Measurements from ENCODE around the gene TBC1D4.
"Not testable (repeated sequence)": the region's sequence is repeated elsewhere in the genome, so short reads cannot be mapped to it uniquely, and the experiment has no call there.

- TF ChIP-seq JUND (IDR thresholded peaks at IDR 0.05; ENCODE audit: low read depth, low read length); YY1 (IDR thresholded peaks at IDR 0.05; ENCODE audit: low read depth, low read length); CTCF (IDR thresholded peaks at IDR 0.05 in 2 of 3, conservative IDR thresholded peaks at IDR 0.05 in 1 of 3; ENCODE audit: control insufficient read depth in 2 of 3, extremely low read depth in 1 of 3, insufficient read depth in 1 of 3, low read depth in 3 of 3, low read length in 3 of 3); EZH2 (IDR thresholded peaks at IDR 0.05; ENCODE audit: borderline replicate concordance, control insufficient read depth, low read depth, low read length); GABPA (IDR thresholded peaks at IDR 0.05; ENCODE audit: low read depth); POLR2AphosphoS5 (IDR thresholded peaks at IDR 0.05; ENCODE audit: low read length): not testable (repeated sequence)
Measured at GRCh38 chr13:75434126-75434525, 47.8 kb downstream of the TBC1D4 start.

Data from GM12878 (cell line).